ENCODE measurements around the gene SOD3.

- TF ChIP-seq CTCF (IDR thresholded peaks at IDR 0.05; ENCODE audit: insufficient read depth, low read depth, low read length) (no peak), EZH2 (IDR thresholded peaks at IDR 0.05; ENCODE audit: insufficient read depth, low read length) (no peak)
Measured at GRCh38 chr4:24792552-24792951, 2.8 kb upstream of the SOD3 start.

All from astrocyte (in vitro differentiated cells and primary cell).